Measurements from ENCODE around the gene ZNF2. TPM values are rescaled to one million over a fixed set of nuclear protein-coding genes. Genes with fewer than 3 reads are reported as not detected.
A peak's percentile ranks its signal among the peaks of the same experiment; 100 is the strongest.

The ZNF2 gene
- total and polyA plus RNA-seq, 2 experiments from 2014 or later, result 4.7 to 5.6 TPM

- Histone ChIP-seq H3K4me3 (peak overlapping the region; percentile 71), H3K36me3 (no peaks in the 10 kb centered on the region), H3K9me3 (ENCODE audit: low read depth) (no peaks in the 10 kb centered on the region), H3K4me1 (ENCODE audit: low read depth) (peaks cover 9% of the 10 kb centered on the region), H3K27me3 (no peaks in the 10 kb centered on the region), H3K27ac (no peak overlapping the region)
- TF ChIP-seq CTCF (IDR thresholded peaks at IDR 0.05; ENCODE audit: low read depth, low read length), result no peak
- DNase-seq (ENCODE audit: low read depth in 1 of 2, low spot score in 1 of 2), result peak in 1 of 2 donors; percentile 3
These were observed 40.5 kb downstream of the ZNF2 start for GRCh38 chr2:95206096-95206495.

- H3K4me3 ChIP-seq, result peak within 1 kb of the TSS; percentile 71
- peak; percentile 93 to 95 for DNase-seq (ENCODE audit: low read depth in 1 of 2, low spot score in 1 of 2)
- H3K36me3 ChIP-seq, result peaks cover 10% of the 10 kb centered on the region
- H3K27ac ChIP-seq, result peak within 1 kb of the TSS; percentile 59
- peak; percentile 29 for TF ChIP-seq CTCF (IDR thresholded peaks at IDR 0.05; ENCODE audit: low read depth, low read length)
- H3K27me3 ChIP-seq, result no peaks in the 10 kb centered on the region
- peaks cover 9% of the 10 kb centered on the region for H3K4me1 ChIP-seq (ENCODE audit: low read depth)
- no peaks in the 10 kb centered on the region for H3K9me3 ChIP-seq (ENCODE audit: low read depth)
These were observed 41.7 kb downstream of the ZNF2 start, which contains the start of gene ZNF892 for GRCh38 chr2:95207111-95207961. Gene ZNF892, plus strand, starts transcription at chr2:95207521. Its CDS starts 295 bp downstream, at chr2:95207816.

- H3K36me3 ChIP-seq, result peaks cover 17% of the 10 kb centered on the region
- peak overlapping the region; percentile 71 for H3K4me3 ChIP-seq
- no peak for TF ChIP-seq CTCF (IDR thresholded peaks at IDR 0.05; ENCODE audit: low read depth, low read length)
- no peaks in the 10 kb centered on the region for H3K27me3 ChIP-seq
- DNase-seq (ENCODE audit: low read depth in 1 of 2, low spot score in 1 of 2), result no peak
- H3K4me1 ChIP-seq (ENCODE audit: low read depth), result peaks cover 9% of the 10 kb centered on the region
- H3K9me3 ChIP-seq (ENCODE audit: low read depth), result no peaks in the 10 kb centered on the region
- H3K27ac ChIP-seq, result no peak overlapping the region
These were observed 42.5 kb downstream of the ZNF2 start for GRCh38 chr2:95208106-95208505.

GRCh38 chr2:95215018-95215612, 49.5 kb downstream of the ZNF2 start:
- Histone ChIP-seq H3K36me3 (peaks cover 29% of the 10 kb centered on the region), H3K4me3 (no peak overlapping the region)
- TF ChIP-seq CTCF (IDR thresholded peaks at IDR 0.05; ENCODE audit: low read depth, low read length), result no peak

GRCh38 chr2:95220449-95220848, 54.8 kb downstream of the ZNF2 start:
- H3K9me3 ChIP-seq (ENCODE audit: low read depth), result peaks cover 5% of the 10 kb centered on the region
- H3K27ac ChIP-seq, result no peak overlapping the region
- H3K36me3 ChIP-seq, result no peaks in the 10 kb centered on the region

More at GRCh38 chr2:95215018-95215612, 49.5 kb downstream of the ZNF2 start:
- DNase-seq (ENCODE audit: low read depth in 1 of 2, low spot score in 1 of 2), result peak in 1 of 2 donors; percentile 2
- H3K27ac ChIP-seq, result no peak overlapping the region
- H3K9me3 ChIP-seq (ENCODE audit: low read depth), result peaks cover 3% of the 10 kb centered on the region
- no peaks in the 10 kb centered on the region for H3K4me1 ChIP-seq (ENCODE audit: low read depth)
- no peaks in the 10 kb centered on the region for H3K27me3 ChIP-seq

More at GRCh38 chr2:95220449-95220848, 54.8 kb downstream of the ZNF2 start:
- no peak for TF ChIP-seq CTCF (IDR thresholded peaks at IDR 0.05; ENCODE audit: low read depth, low read length)
- H3K4me1 ChIP-seq (ENCODE audit: low read depth), result no peaks in the 10 kb centered on the region
- H3K27me3 ChIP-seq, result no peaks in the 10 kb centered on the region
- DNase-seq (ENCODE audit: low read depth in 1 of 2, low spot score in 1 of 2), result no peak
- no peak overlapping the region for H3K4me3 ChIP-seq

Measured in cardiac muscle cell (in vitro differentiated cells and primary cell).